Stimulated activated CD4-positive, alpha-beta T cell treated with anti-CD3 and anti-CD28 coated beads, TNF-alpha, amount 100 ng/mL, for 4 hours (primary cell): ENCODE measurements around the gene GPR68.
A peak's percentile ranks its signal among the peaks of the same experiment; 100 is the strongest.
"Not testable (repeated sequence)": the region's sequence is repeated elsewhere in the genome, so short reads cannot be mapped to it uniquely, and the experiment has no call there.

ENCODE experiments used
- DNase-seq, 3 experiments: peaks; one replicate each; pipeline ENCODE4 v3.0.0-alpha.2; 2020; ENCODE audit warnings: low read depth in 3 of 3

GPR68 gene

GRCh38 chr14:91229005-91229382, 15.5 kb downstream of the GPR68 start:
- DNase-seq, result no peak

- peak; percentile 66 to 72 (median 66) for DNase-seq
Observed at GRCh38 chr14:91228112-91229004, 16.1 kb downstream of the GPR68 start.

GRCh38 chr14:91227183-91227628, 17.3 kb downstream of the GPR68 start:
- no peak for DNase-seq

- not testable (repeated sequence) for DNase-seq
Observed at GRCh38 chr14:91226360-91226759, 18.1 kb downstream of the GPR68 start.

GRCh38 chr14:91225025-91225424, 19.5 kb downstream of the GPR68 start:
- DNase-seq, result no peak

- DNase-seq, result no peak
Observed at GRCh38 chr14:91223028-91223783, 21.3 kb downstream of the GPR68 start.

- no peak for DNase-seq
Observed at GRCh38 chr14:91221270-91221669, 23.2 kb downstream of the GPR68 start.

- DNase-seq, result no peak
Observed at GRCh38 chr14:91220581-91221000, 23.9 kb downstream of the GPR68 start.

GRCh38 chr14:91219517-91220389, 24.8 kb downstream of the GPR68 start:
- DNase-seq, result no peak

GRCh38 chr14:91218014-91218413, 26.5 kb downstream of the GPR68 start:
- no peak for DNase-seq

GRCh38 chr14:91216731-91217226, 27.7 kb downstream of the GPR68 start:
- no peak for DNase-seq

GRCh38 chr14:91215381-91215780, 29.1 kb downstream of the GPR68 start:
- DNase-seq, result no peak

- DNase-seq, result no peak
Observed at GRCh38 chr14:91214306-91214705, 30.2 kb downstream of the GPR68 start.

GRCh38 chr14:91211017-91211416, 33.5 kb downstream of the GPR68 start:
- DNase-seq, result no peak

GRCh38 chr14:91207008-91207407, 37.5 kb downstream of the GPR68 start:
- no peak for DNase-seq

GRCh38 chr14:91205459-91205858, 39.0 kb downstream of the GPR68 start:
- no peak for DNase-seq

GRCh38 chr14:91204657-91205056, 39.8 kb downstream of the GPR68 start:
- no peak for DNase-seq

GRCh38 chr14:91202234-91202974, 42.1 kb downstream of the GPR68 start:
- DNase-seq, result no peak

GRCh38 chr14:91200802-91201201, 43.7 kb downstream of the GPR68 start:
- not testable (repeated sequence) for DNase-seq

- DNase-seq, result no peak
Observed at GRCh38 chr14:91197631-91198030, 46.9 kb downstream of the GPR68 start.

- DNase-seq, result no peak
Observed at GRCh38 chr14:91195881-91196280, 48.6 kb downstream of the GPR68 start.
